ENCODE data around the gene ATP4B.

DNA sequence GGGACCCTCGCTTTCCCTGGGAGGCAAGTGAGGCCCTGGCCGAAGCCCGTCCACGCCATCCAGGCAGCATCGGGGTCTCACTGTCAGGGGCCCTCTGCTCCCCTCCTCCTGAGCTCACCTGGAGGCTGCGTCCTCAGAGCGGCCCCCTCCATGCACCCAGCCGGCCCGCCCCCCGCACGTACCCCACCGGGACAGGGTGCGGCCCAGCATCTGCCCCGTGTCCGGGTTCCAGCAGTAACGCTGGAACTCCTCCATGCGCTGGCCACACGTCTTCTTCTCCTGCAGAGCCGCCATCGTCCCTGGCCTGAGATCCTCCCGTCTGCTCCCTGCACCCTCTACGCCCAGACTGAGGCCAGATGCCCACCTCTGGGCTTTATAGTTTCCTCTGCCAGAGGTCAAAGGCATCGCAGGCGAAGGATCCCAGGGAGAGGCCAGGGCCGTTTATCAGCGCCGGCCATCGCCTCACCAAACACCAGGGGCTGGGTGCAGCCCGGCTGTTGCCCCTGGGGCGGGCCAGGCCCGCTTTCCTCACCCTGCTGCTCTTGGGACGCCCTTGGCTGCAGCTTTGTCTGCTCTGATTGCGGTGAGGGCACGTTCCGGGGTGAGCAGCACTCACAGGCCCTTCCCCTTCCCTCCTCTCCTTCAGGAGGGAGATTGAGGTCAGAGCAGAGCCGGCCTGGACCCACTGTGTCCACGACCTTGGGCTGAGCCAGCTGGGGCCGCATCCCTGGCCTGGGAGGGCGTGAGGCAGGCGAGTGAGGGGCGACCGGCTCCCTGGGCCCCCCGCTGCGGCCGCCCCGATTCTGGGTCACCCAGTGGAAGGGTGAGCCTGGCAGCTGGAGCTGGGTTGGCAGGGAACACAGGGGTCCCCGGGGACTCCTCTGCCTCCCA lies at the start of gene ATP4B:
- TF ChIP-seq EZH2phosphoT487 (IDR thresholded peaks at IDR 0.05; ENCODE audit: insufficient read depth, low read depth) (no peak), EZH2 (IDR thresholded peaks at IDR 0.05; ENCODE audit: insufficient read depth, poor library complexity, severe bottlenecking) (no peak)

Data from GM23248 (cell line).